Measurements from ENCODE around the gene TP63.

GRCh38 chr3:189830401-189830800 is 199.2 kb downstream of the TP63 start:
- TF ChIP-seq CTCF (IDR thresholded peaks at IDR 0.05) = no peak
- TF ChIP-seq POLR2A (IDR thresholded peaks at IDR 0.05) = no peak

Measured in adrenal gland (tissue), 5 donors.